Head of caudate nucleus (tissue), 42 donors: ENCODE measurements around the gene ATP8A2.

ENCODE experiments used
- DNase-seq, 42 donors: peaks; one replicate each; pipeline versions ENCODE4 v3.0.0 to v3.0.0-alpha.2; 2020 to 2021; ENCODE audit warnings: mixed read lengths in 7 of 42
- intact Hi-C: fragments of 100-400 bp; cut with DNase I; formaldehyde crosslinking; loops from one replicate; pipeline ENCODE4 v1.15.0; 2022

Gene ATP8A2

GRCh38 chr13:25379011-25379410 is 7.2 kb downstream of the ATP8A2 start:
- intact Hi-C loops = no loop called here
- DNase-seq = no peak

- intact Hi-C loops = no loop called here
- no peak for DNase-seq
Measured at GRCh38 chr13:25380082-25380481, 8.3 kb downstream of the ATP8A2 start.

GRCh38 chr13:25380741-25381324 is 9.1 kb downstream of the ATP8A2 start:
- no peak for DNase-seq
- intact Hi-C loops = no loop called here

- peak in 1 of 42 donors; percentile 23 for DNase-seq
- intact Hi-C loops = no loop called here
Measured at GRCh38 chr13:25384758-25385410, 13.1 kb downstream of the ATP8A2 start.

GRCh38 chr13:25391932-25392331 is 20.2 kb downstream of the ATP8A2 start:
- intact Hi-C loops = no loop called here

GRCh38 chr13:25394402-25395060 is 22.8 kb downstream of the ATP8A2 start:
- DNase-seq = no peak
- intact Hi-C loops = no loop called here

More at GRCh38 chr13:25391932-25392331, 20.2 kb downstream of the ATP8A2 start:
- DNase-seq = no peak

GRCh38 chr13:25397763-25398162 is 26.0 kb downstream of the ATP8A2 start:
- DNase-seq = no peak
- intact Hi-C loops = no loop called here

- DNase-seq = no peak
- intact Hi-C loops = no loop called here
Measured at GRCh38 chr13:25400925-25401324, 29.2 kb downstream of the ATP8A2 start.

- peak in 9 of 42 donors; percentile 13 to 53 (median 38) for DNase-seq
- intact Hi-C loops = no loop called here
Measured at GRCh38 chr13:25401958-25402357, 30.2 kb downstream of the ATP8A2 start.

- intact Hi-C loops = no loop called here
Measured at GRCh38 chr13:25406377-25406776, 34.6 kb downstream of the ATP8A2 start.

GRCh38 chr13:25409938-25410337 is 38.2 kb downstream of the ATP8A2 start:
- no peak for DNase-seq
- intact Hi-C loops = no loop called here

More at GRCh38 chr13:25406377-25406776, 34.6 kb downstream of the ATP8A2 start:
- no peak for DNase-seq

- no peak for DNase-seq
- intact Hi-C loops = no loop called here
Measured at GRCh38 chr13:25415241-25415640, 43.5 kb downstream of the ATP8A2 start.

- intact Hi-C loops = no loop called here
- DNase-seq = no peak
Measured at GRCh38 chr13:25417535-25417934, 45.8 kb downstream of the ATP8A2 start.

- DNase-seq = no peak
- intact Hi-C loops = no loop called here
Measured at GRCh38 chr13:25420161-25420560, 48.4 kb downstream of the ATP8A2 start.

GRCh38 chr13:25421612-25422011 is 49.8 kb downstream of the ATP8A2 start:
- intact Hi-C loops = no loop called here
- DNase-seq = no peak

- intact Hi-C loops = no loop called here
- no peak for DNase-seq
Measured at GRCh38 chr13:25422153-25422552, 50.4 kb downstream of the ATP8A2 start.

- no peak for DNase-seq
- intact Hi-C loops = no loop called here
Measured at GRCh38 chr13:25423831-25424230, 52.1 kb downstream of the ATP8A2 start.

GRCh38 chr13:25429466-25429865 is 57.7 kb downstream of the ATP8A2 start:
- no peak for DNase-seq
- intact Hi-C loops = no loop called here

GRCh38 chr13:25432691-25433090 is 60.9 kb downstream of the ATP8A2 start:
- DNase-seq = no peak
- intact Hi-C loops = no loop called here

GRCh38 chr13:25440061-25440460 is 68.3 kb downstream of the ATP8A2 start:
- DNase-seq = no peak
- intact Hi-C loops = no loop called here

- DNase-seq = peak in 1 of 42 donors; percentile 16
Measured at GRCh38 chr13:25446261-25446660, 74.5 kb downstream of the ATP8A2 start.

More at GRCh38 chr13:25446261-25446660, 74.5 kb downstream of the ATP8A2 start:
- intact Hi-C loops = no loop called here
